ENCODE measurements around the gene ZCCHC7.
"Not testable (repeated sequence)": the region's sequence is repeated elsewhere in the genome, so short reads cannot be mapped to it uniquely, and the experiment has no call there.

The ZCCHC7 gene

GRCh38 chr9:37301042-37301853 lies 180.9 kb downstream of the ZCCHC7 start:
- no peak for DNase-seq

GRCh38 chr9:37301854-37302172 lies 181.4 kb downstream of the ZCCHC7 start:
- DNase-seq = no peak

- peak; percentile 56 for DNase-seq
These were observed 181.9 kb downstream of the ZCCHC7 start for GRCh38 chr9:37302277-37302676.

DNA sequence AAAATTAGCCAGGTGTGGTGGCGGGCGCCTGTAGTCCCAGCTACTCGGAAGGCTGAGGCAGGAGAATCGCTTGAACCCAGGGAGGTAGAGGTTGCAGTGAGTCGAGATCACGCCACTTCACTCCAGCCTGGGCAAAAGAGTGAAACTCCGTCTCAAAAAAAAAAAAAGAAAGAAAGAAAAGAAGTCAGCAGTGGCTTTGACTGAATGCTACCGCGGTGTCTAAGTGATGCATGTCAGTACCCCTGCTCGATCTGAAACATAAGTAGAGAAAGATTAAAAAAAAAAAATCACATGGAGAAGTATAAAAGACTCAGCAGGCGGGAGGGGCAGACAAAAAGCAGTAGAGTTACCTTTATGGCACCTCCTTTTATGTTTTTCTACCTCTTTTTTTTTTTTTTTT lies 182.9 kb downstream of the ZCCHC7 start:
- not testable (repeated sequence) for DNase-seq

- DNase-seq = no peak
These were observed 188.8 kb downstream of the ZCCHC7 start for GRCh38 chr9:37309136-37309535.

GRCh38 chr9:37311938-37312708 lies 191.7 kb downstream of the ZCCHC7 start:
- DNase-seq = no peak

GRCh38 chr9:37324261-37324683 lies 203.9 kb downstream of the ZCCHC7 start:
- peak; percentile 72 for DNase-seq

DNA sequence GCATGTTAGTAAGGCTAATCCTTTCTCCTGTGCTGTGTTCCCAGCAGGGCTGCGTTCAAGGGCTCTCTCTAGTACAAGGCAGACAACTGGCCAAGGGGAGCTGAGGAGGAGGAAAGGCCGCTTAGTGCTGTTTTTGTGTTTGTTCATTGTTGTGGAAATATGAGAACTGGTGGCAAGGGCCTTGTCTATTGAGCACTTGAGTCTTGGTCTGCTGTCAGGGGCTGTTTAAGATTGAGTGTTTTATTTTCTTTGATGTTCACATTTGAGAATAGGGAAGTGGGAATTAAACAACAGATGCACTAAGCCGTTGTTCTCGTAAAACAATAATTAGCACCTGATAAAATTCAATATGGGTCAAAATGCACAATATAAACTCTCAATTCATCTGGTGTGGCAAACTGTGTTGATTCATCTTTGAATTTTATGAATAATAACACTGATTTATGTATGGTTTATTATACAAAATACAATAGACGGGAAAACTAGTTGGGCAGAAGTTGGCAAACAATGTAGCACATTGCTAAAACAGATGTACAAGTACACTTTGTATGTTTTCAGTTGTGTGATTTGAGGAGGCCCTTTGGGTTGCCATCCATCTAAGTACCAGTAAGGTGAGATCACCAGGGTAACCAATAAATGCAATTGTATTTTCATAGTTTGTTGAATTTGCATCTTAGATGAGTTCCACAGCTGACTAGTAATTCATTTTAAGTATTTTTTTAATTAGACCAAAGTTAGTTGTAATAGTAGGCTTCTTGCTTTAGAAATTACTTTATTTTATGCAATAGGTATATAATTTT lies 204.5 kb downstream of the ZCCHC7 start:
- peak; percentile 97 for DNase-seq

- no peak for DNase-seq
These were observed 205.4 kb downstream of the ZCCHC7 start for GRCh38 chr9:37325778-37326177.

- DNase-seq = no peak
These were observed 207.2 kb downstream of the ZCCHC7 start for GRCh38 chr9:37327553-37327952.

DNA sequence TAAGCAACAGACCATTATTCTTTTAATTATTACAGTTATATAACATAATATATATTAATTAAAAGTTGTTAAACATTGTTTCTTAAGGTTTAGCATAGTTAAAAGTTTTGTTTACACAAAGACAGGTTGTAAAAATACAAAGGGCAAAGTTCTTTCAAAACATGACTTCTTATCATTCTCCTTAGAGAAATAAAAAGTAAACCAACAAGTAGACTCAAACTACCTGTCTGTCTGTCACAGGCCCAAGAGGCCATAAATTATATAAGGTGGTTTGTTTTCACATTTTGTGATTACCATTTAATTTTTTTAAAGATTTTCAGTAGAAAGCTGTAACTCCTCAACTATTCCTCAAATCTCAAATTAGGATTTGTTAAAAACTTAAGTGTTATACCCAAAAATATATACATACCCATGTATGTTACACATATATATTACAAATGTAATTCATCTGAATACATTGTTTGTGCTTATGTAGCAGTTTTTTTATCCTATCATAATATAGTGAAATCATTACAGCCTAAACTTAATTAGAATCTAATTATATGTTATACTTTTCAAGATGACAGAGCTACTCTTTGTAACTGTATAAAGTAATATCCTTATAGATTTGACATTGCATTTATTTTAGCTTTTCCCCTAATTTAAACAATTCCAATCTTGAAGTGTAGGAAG lies 208.3 kb downstream of the ZCCHC7 start:
- no peak for DNase-seq

DNA sequence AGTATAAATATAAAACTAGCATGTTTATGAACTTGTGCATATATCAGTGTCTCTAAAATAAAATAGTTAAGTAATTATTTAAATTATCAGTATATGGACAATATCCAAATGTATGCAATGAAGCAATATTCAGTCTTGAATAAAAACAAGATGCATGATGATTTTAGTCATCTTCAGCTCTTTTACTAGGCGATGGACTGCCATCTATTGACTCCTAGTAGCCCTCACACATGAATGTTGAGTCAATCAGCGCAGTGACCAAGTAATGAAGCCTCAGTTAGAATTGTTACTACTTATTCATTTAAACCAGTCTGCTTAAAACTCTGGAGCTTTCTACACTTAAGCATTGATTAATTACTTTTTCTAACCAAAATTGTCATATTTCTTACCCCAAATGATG lies 209.2 kb downstream of the ZCCHC7 start:
- DNase-seq = peak; percentile 18

- no peak for DNase-seq
These were observed 211.5 kb downstream of the ZCCHC7 start for GRCh38 chr9:37331871-37332270.

DNA sequence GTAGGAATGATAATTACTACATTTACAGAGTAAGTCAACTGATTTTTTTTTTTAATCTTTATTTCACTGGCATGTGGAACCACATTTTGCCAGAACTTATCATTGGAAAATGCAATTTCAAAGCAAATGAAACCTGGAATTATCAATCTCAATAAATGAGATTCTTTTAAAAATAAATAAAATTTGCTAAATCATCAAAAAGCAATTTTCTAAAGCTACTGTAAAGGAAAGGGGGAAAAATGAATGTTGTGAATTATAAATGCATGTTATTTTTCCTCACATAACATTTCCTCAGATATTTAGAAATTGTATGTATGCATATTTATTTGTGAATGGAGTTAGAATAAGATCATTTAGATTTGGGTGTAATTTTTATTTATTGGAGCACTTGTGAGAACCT lies 212.2 kb downstream of the ZCCHC7 start:
- no peak for DNase-seq

- DNase-seq = no peak
These were observed 212.9 kb downstream of the ZCCHC7 start for GRCh38 chr9:37333288-37333687.

DNA sequence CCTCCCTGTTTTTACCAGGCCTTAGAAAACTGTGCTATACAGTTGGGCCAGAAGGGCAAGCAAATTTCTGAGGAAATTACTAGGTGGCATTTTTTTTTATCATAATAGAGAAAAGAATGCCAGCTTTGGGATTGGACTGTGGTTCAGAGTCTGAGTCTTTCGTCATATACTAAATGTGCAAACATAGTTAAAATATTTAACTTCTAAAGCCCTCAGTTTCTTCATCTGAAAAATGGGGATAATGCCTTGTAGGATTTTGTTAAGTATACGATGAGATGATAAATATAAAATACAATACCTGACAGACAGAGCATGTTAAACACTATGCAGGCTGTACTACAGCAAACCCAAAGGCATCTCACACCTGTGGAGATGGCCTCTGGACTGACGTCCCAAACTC lies 214.9 kb downstream of the ZCCHC7 start:
- DNase-seq = no peak

- no peak for DNase-seq
These were observed 215.8 kb downstream of the ZCCHC7 start for GRCh38 chr9:37336150-37336549.

GRCh38 chr9:37337301-37337890 lies 217.0 kb downstream of the ZCCHC7 start:
- no peak for DNase-seq

- peak; percentile 62 for DNase-seq
These were observed 217.8 kb downstream of the ZCCHC7 start for GRCh38 chr9:37338218-37338617.

DNA sequence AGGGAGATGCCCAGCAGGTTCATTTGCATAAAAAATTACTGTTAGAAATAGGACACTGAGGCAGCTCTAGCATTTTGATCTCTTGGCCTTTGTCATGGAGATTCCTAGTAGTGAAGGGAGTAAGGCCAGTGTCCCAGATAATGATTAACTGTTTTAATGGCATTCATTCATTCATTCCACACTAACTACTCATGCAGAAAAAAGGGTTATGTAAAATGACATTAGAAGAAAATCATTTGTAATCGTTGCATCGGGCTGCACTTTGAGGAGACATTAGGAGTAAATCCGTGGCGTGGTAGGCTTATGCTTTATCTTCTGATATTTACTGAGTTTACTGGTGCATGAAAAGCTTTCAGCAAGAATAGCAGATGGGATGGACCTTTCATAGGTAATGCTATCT lies 219.5 kb downstream of the ZCCHC7 start:
- no peak for DNase-seq

DNA sequence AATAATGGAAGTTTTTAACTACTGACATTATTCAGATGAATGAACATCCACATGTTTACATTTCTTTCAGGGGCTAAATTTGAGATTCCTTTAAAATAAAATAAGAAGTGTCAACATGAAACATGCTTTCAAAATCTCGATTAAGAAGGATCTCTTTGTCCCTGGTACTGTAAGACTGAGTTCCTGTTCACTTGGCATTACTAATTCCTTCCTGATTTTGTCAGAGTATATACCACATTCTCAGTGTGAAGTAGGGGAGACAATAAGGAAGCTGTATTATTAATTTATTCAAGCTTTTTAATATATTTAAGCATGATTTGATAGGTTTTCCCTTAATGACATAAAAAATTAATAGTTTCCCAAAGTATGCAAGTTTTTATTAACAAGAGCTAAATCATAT lies 220.6 kb downstream of the ZCCHC7 start:
- DNase-seq = no peak

GRCh38 chr9:37341704-37342103 lies 221.3 kb downstream of the ZCCHC7 start:
- DNase-seq = no peak

GRCh38 chr9:37342493-37342892 lies 222.1 kb downstream of the ZCCHC7 start:
- no peak for DNase-seq
